ENCODE data around the gene ZNF786.
"Not testable (repeated sequence)": the region's sequence is repeated elsewhere in the genome, so short reads cannot be mapped to it uniquely, and the experiment has no call there.

The ZNF786 gene

GRCh38 chr7:149031353-149031910 is 59.1 kb downstream of the ZNF786 start:
- no peak overlapping the region for H3K4me3 ChIP-seq (ENCODE audit: low read depth, low read length)
- no peaks in the 10 kb centered on the region for H3K36me3 ChIP-seq
- no peaks in the 10 kb centered on the region for H3K4me1 ChIP-seq
- DNase-seq = no peak
- no peaks in the 10 kb centered on the region for H3K9me3 ChIP-seq
- no peak for TF ChIP-seq CTCF (IDR thresholded peaks at IDR 0.05; ENCODE audit: low read depth, low read length)
- H3K27me3 ChIP-seq = no peaks in the 10 kb centered on the region

- H3K27me3 ChIP-seq; H3K9me3 ChIP-seq; DNase-seq; H3K4me1 ChIP-seq; H3K36me3 ChIP-seq; H3K4me3 ChIP-seq (ENCODE audit: low read depth, low read length): not testable (repeated sequence)
Observed at GRCh38 chr7:149030439-149030838, 60.1 kb downstream of the ZNF786 start.

GRCh38 chr7:149028346-149029109 is 62.0 kb downstream of the ZNF786 start, which contains the start of gene PDIA4:
Gene PDIA4 (minus strand): TSS chr7:149028505. CDS start chr7:149028408, 97 bp downstream.
- peak within 1 kb of the TSS; percentile 91 for H3K4me3 ChIP-seq (ENCODE audit: low read depth, low read length)
- no peaks in the 10 kb centered on the region for H3K9me3 ChIP-seq
- H3K36me3 ChIP-seq = peaks cover 11% of the 10 kb centered on the region
- DNase-seq = peak; percentile 100
- TF ChIP-seq CTCF (IDR thresholded peaks at IDR 0.05; ENCODE audit: low read depth, low read length) = peak; percentile 15; the same call in 1 of the 2 replicates
- no peaks in the 10 kb centered on the region for H3K27me3 ChIP-seq
- no peaks in the 10 kb centered on the region for H3K4me1 ChIP-seq

- no peaks in the 10 kb centered on the region for H3K27me3 ChIP-seq
- no peaks in the 10 kb centered on the region for H3K4me1 ChIP-seq
- H3K4me3 ChIP-seq (ENCODE audit: low read depth, low read length) = peak overlapping the region; percentile 91
- no peaks in the 10 kb centered on the region for H3K9me3 ChIP-seq
- peak; percentile 21 for DNase-seq
- TF ChIP-seq CTCF (IDR thresholded peaks at IDR 0.05; ENCODE audit: low read depth, low read length) = no peak
- H3K36me3 ChIP-seq = peaks cover 12% of the 10 kb centered on the region
Observed at GRCh38 chr7:149027611-149028345, 62.7 kb downstream of the ZNF786 start.

GRCh38 chr7:149027055-149027454 is 63.5 kb downstream of the ZNF786 start:
- DNase-seq = no peak
- peaks cover 12% of the 10 kb centered on the region for H3K36me3 ChIP-seq
- H3K27me3 ChIP-seq = no peaks in the 10 kb centered on the region
- peak overlapping the region; percentile 91 for H3K4me3 ChIP-seq (ENCODE audit: low read depth, low read length)
- no peaks in the 10 kb centered on the region for H3K4me1 ChIP-seq
- H3K9me3 ChIP-seq = no peaks in the 10 kb centered on the region
- no peak for TF ChIP-seq CTCF (IDR thresholded peaks at IDR 0.05; ENCODE audit: low read depth, low read length)

- Histone ChIP-seq H3K4me3 (ENCODE audit: low read depth, low read length) (no peak overlapping the region), H3K9me3 (no peaks in the 10 kb centered on the region), H3K27me3 (no peaks in the 10 kb centered on the region), H3K36me3 (peaks cover 27% of the 10 kb centered on the region), H3K4me1 (no peaks in the 10 kb centered on the region)
- TF ChIP-seq CTCF (IDR thresholded peaks at IDR 0.05; ENCODE audit: low read depth, low read length) = no peak
- DNase-seq = no peak
Observed at GRCh38 chr7:149023662-149024061, 66.9 kb downstream of the ZNF786 start.
